SK-N-SH treated with all-trans-retinoic acid at 6 μM for 48 hours (cell line): ENCODE results near the gene FZD2.

ENCODE experiments used
- ATAC-seq: fragments of 200-7000 bp; cut with Tn5 transposase; 3 replicates; pipeline ENCODE4 v1.9.1; 2020; ENCODE audit warnings: mild to moderate bottlenecking, moderate library complexity
- ARNTL ChIP-seq: fragments of 450-650 bp; formaldehyde crosslinking; IDR thresholded peaks from 2 replicates; pipeline ENCODE4 v1.5.0; 2020; ENCODE audit warnings: low read depth, mild to moderate bottlenecking, moderate library complexity, borderline replicate concordance
- BACH2 ChIP-seq: fragments of 250-450 bp; sonication (Bioruptor Pico); IDR thresholded peaks from 2 replicates; pipeline ENCODE4 v1.9.0; 2021; ENCODE audit warnings: mild to moderate bottlenecking, borderline replicate concordance
- CREB5 ChIP-seq: fragments of 250-450 bp; sonication (Bioruptor Pico); IDR thresholded peaks from 2 replicates; pipeline ENCODE4 v1.5.1; 2020; ENCODE audit warnings: low read depth, mild to moderate bottlenecking, moderate library complexity
- CSDC2 ChIP-seq: fragments of 250-450 bp; sonication (Bioruptor Pico); IDR thresholded peaks from 2 replicates; pipeline ENCODE4 v1.5.0; 2020; ENCODE audit warnings: mild to moderate bottlenecking, moderate library complexity
- ESRRG ChIP-seq: fragments of 250-450 bp; sonication (Bioruptor Pico); IDR thresholded peaks from 2 replicates; pipeline ENCODE4 v1.6.1; 2021; ENCODE audit warnings: mild to moderate bottlenecking
- GLIS3 ChIP-seq: fragments of 250-450 bp; sonication (Bioruptor Pico); IDR thresholded peaks from 2 replicates; pipeline ENCODE4 v1.5.0; 2020; ENCODE audit warnings: mild to moderate bottlenecking, moderate library complexity
- ISL1 ChIP-seq: fragments of 250-450 bp; sonication (Bioruptor Pico); IDR thresholded peaks from 2 replicates; pipeline ENCODE4 v2.1.2; 2022; ENCODE audit warnings: mild to moderate bottlenecking, moderate library complexity
- OSR1 ChIP-seq: fragments of 250-450 bp; sonication (Bioruptor Pico); IDR thresholded peaks from 2 replicates; pipeline ENCODE4 v1.8.0; 2022; ENCODE audit warnings: moderate library complexity, mild to moderate bottlenecking, inconsistent platforms
- PATZ1 ChIP-seq: fragments of 250-450 bp; sonication (Bioruptor Pico); IDR thresholded peaks from 2 replicates; pipeline ENCODE4 v1.8.0; 2020; ENCODE audit warnings: mild to moderate bottlenecking, moderate library complexity, borderline replicate concordance
- PPARA ChIP-seq: fragments of 250-450 bp; sonication (Bioruptor Pico); IDR thresholded peaks from 2 replicates; pipeline ENCODE4 v1.5.0; 2020; ENCODE audit warnings: mild to moderate bottlenecking, borderline replicate concordance
- RARB ChIP-seq: fragments of 250-450 bp; sonication (Bioruptor Pico); IDR thresholded peaks from 2 replicates; pipeline ENCODE4 v1.8.0; 2021; ENCODE audit warnings: mild to moderate bottlenecking, moderate library complexity
- SNAI2 ChIP-seq: fragments of 250-450 bp; sonication (Bioruptor Pico); IDR thresholded peaks from 2 replicates; pipeline ENCODE4 v1.5.0; 2020; ENCODE audit warnings: mild to moderate bottlenecking, moderate library complexity
- TCF4 ChIP-seq: fragments of 250-450 bp; sonication (Bioruptor Pico); IDR thresholded peaks from 2 replicates; pipeline ENCODE4 v1.8.0; 2021; ENCODE audit warnings: mild to moderate bottlenecking, moderate library complexity, borderline replicate concordance
- TSHZ2 ChIP-seq: fragments of 250-450 bp; sonication (Bioruptor Pico); IDR thresholded peaks from 2 replicates; pipeline ENCODE4 v1.5.0; 2020; ENCODE audit warnings: mild to moderate bottlenecking, moderate library complexity
- ZC3H10 ChIP-seq: fragments of 250-450 bp; sonication (Bioruptor Pico); IDR thresholded peaks from 2 replicates; pipeline ENCODE4 v1.5.1; 2021; ENCODE audit warnings: mild to moderate bottlenecking, moderate library complexity
- ZFP3 ChIP-seq: fragments of 250-450 bp; sonication (Bioruptor Pico); IDR thresholded peaks from 2 replicates; pipeline ENCODE4 v1.5.0; 2020; ENCODE audit warnings: mild to moderate bottlenecking, moderate library complexity
- ZFP30 ChIP-seq: fragments of 450-650 bp; formaldehyde crosslinking; IDR thresholded peaks from 2 replicates; pipeline ENCODE4 v1.5.0; 2022; ENCODE audit warnings: mild to moderate bottlenecking, moderate library complexity
- ZNF565 ChIP-seq: fragments of 450-650 bp; formaldehyde crosslinking; conservative IDR thresholded peaks from 2 replicates; pipeline ENCODE4 v1.5.0; 2020; ENCODE audit warnings: low read depth, mild to moderate bottlenecking, moderate library complexity
- ZNF8 ChIP-seq: fragments of 450-650 bp; formaldehyde crosslinking; IDR thresholded peaks from 2 replicates; pipeline ENCODE4 v1.5.0; 2020; ENCODE audit warnings: mild to moderate bottlenecking, moderate library complexity

The FZD2 gene

GRCh38 chr17:44598329-44598728 is 41.0 kb downstream of the FZD2 start:
- TF ChIP-seq PATZ1 (CRISPR knock-in tag) (no peak), ZNF8 (CRISPR knock-in tag) (no peak), TSHZ2 (CRISPR knock-in tag) (no peak), GLIS3 (no peak), TCF4 (no peak), ZC3H10 (CRISPR knock-in tag) (no peak), SNAI2 (CRISPR knock-in tag) (no peak), ZFP30 (no peak), CSDC2 (CRISPR knock-in tag) (no peak), PPARA (no peak), RARB (CRISPR knock-in tag) (no peak), ZNF565 (CRISPR knock-in tag) (no peak), OSR1 (CRISPR knock-in tag) (no peak), ISL1 (no peak), ESRRG (CRISPR knock-in tag) (no peak), BACH2 (CRISPR knock-in tag) (no peak)
- ATAC-seq, result no peak

DNA sequence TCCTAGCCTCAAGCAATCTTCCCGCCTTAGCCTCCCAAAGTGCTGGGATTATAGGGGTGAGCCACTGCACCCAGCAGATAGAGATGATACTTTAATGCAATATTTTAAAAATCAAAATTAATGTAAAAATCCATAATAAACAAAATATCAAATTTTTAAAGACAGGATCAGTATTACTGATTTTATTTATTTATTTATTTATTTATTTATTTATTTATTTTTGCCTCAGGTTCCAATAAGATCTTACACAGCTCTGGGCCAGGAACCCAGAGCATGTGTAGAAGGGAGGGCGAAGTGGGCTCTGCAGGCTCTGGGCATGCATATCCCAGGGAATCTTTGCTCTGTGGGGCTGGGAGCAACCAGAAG is 41.6 kb downstream of the FZD2 start:
- no peak for ATAC-seq
- no peak for TF ChIP-seq RARB (CRISPR knock-in tag)
- no peak for TF ChIP-seq ZNF565 (CRISPR knock-in tag)
- TF ChIP-seq ZFP30, result no peak
- no peak for TF ChIP-seq ZFP3 (CRISPR knock-in tag)
- no peak for TF ChIP-seq ESRRG (CRISPR knock-in tag)
- TF ChIP-seq GLIS3, result no peak
- TF ChIP-seq TSHZ2 (CRISPR knock-in tag), result no peak
- no peak for TF ChIP-seq TCF4
- no peak for TF ChIP-seq ZC3H10 (CRISPR knock-in tag)

GRCh38 chr17:44599298-44600175 is 42.3 kb downstream of the FZD2 start:
- TF ChIP-seq TCF4, result no peak
- TF ChIP-seq GLIS3, result no peak
- TF ChIP-seq ZNF8 (CRISPR knock-in tag), result no peak
- TF ChIP-seq ZNF565 (CRISPR knock-in tag), result no peak
- TF ChIP-seq ZC3H10 (CRISPR knock-in tag), result no peak
- no peak for TF ChIP-seq RARB (CRISPR knock-in tag)
- ATAC-seq, result peak; percentile 96

DNA sequence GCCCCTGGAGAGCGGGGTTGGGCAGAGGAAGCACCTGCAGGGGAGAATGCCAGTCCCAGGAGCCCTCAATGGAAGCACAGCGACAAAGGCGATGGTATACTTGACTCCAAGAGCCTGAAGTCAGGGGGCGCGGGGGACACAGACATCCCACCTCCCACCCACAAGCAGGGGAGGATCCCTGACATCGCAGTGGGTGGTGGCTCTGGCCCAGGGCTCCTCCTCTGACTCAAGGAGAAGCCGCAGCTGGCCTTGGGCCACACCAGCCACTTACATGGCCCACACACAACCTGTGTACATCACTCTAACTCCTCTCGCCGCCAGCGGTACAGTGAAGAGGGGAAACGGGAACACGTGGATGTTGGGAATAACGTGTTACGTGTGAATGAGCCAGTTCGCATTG is 44.3 kb downstream of the FZD2 start:
- no peak for TF ChIP-seq RARB (CRISPR knock-in tag)
- ATAC-seq, result no peak

DNA sequence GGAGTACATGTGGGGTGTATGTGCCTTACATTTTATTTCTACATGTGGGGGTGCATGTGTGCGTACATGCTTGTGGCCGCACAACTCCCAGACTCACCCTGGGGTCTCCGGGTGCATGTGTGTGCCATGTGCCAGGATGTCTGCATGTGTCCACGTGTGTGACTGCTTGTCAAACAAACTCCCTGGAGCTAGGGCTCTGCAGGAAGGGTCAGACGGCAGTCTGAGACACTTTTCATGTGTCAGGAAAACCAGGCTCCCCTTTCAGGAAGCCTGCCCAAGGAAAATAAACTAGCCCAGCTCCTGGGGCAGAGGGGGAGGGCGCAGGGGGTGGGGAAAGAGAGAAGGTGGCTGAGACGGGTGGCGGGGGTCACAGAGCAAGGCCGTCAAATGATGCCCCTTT is 44.7 kb downstream of the FZD2 start:
- TF ChIP-seq RARB (CRISPR knock-in tag) (no peak), ZNF8 (CRISPR knock-in tag) (no peak), ZFP3 (CRISPR knock-in tag) (no peak), ESRRG (CRISPR knock-in tag) (no peak), ZC3H10 (CRISPR knock-in tag) (no peak), TSHZ2 (CRISPR knock-in tag) (no peak), GLIS3 (no peak), OSR1 (CRISPR knock-in tag) (no peak), ARNTL (no peak), CSDC2 (CRISPR knock-in tag) (no peak), CREB5 (CRISPR knock-in tag) (no peak), SNAI2 (CRISPR knock-in tag) (no peak)
- ATAC-seq, result no peak
